Activated T-cell treated with anti-CD3 and anti-CD28 coated beads, Interleukin-2, amount 50 U/mL, for 4 hours (primary cell): ENCODE measurements around the gene RNASE1. TPM values are rescaled to one million over a fixed set of nuclear protein-coding genes. Genes with fewer than 3 reads are reported as not detected.
"Not testable (repeated sequence)": the region's sequence is repeated elsewhere in the genome, so short reads cannot be mapped to it uniquely, and the experiment has no call there.

Experiments used
- ATAC-seq, 2 donors: fragments of 200-7000 bp; cut with Tn5 transposase; one replicate each; pipeline ENCODE4 v1.10.0; 2021
- DNase-seq: peaks from one replicate; pipeline ENCODE4 v3.0.0-alpha.2; 2020
- H3K27me3 Mint-ChIP-seq: one replicate; pipeline ENCODE4 v1.8.0; 2021; ENCODE audit warnings: low read depth, mixed read lengths
- H3K36me3 Mint-ChIP-seq: one replicate; pipeline ENCODE4 v1.8.0; 2022; ENCODE audit warnings: mixed read lengths; ENCODE audit not compliant: insufficient read depth
- H3K4me1 Mint-ChIP-seq: one replicate; pipeline ENCODE4 v1.8.0; 2021; ENCODE audit warnings: low read depth, mixed read lengths
- H3K4me3 Mint-ChIP-seq: one replicate; pipeline ENCODE4 v1.8.0; 2021; ENCODE audit warnings: mild to moderate bottlenecking, moderate library complexity, mixed read lengths
- H3K9me3 Mint-ChIP-seq: one replicate; pipeline ENCODE4 v1.8.0; 2021; ENCODE audit warnings: mixed read lengths
- total RNA-seq, 3 donors: library from RNA; stranded (reverse); gene quantifications; one replicate each; pipeline ENCODE4 v1.2.1, GENCODE V29; 2021

The RNASE1 gene
- under 1 TPM; 0.40 to 0.78 (median 0.63) TPM for total RNA-seq

DNA sequence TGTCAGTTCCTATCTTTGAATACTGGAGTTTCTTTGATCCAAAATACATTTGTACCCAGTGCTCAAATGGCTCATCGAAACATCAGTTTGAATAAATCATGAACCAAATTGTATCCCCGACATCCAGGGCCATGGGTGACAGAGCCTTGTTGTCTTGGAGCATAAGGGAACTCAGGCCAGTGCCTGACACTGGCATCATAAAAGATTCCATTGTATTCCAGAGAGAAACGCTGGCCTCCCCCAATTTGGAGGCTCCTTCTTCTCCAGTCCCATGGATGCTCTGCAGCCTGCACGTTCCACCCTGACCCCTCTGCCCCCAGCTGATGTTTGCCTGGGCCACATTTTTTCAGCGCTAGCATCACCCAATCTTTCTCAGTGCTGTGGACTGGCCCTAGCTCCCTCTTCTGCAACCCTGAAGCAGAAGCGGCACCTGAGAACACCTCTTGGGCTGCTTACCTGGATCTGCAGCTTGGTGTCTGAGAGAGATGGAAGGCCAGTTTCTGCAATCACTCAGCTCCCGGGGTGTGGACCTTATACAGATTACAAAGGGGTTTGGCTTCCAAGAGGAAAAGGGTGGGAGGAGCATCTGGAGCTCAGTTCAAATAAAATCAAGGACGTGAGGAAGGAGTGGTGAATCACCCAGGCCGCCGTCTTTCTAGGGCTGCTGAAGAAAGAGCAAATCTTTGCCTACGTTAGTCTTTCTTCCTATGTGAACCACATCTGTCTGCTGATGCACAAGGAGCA, at the start of gene RNASE1:
RNASE1 (minus strand) TSS at position 504 of the 744 bp plus-strand sequence. CDS start 776 bp downstream, outside the sequence.
- Mint-ChIP-seq H3K4me3 (no peak within 1 kb of the TSS), H3K9me3 (no peaks in the 10 kb centered on the region), H3K4me1 (peaks cover 8% of the 10 kb centered on the region), H3K27me3 (peaks cover 10% of the 10 kb centered on the region), H3K36me3 (no peaks in the 10 kb centered on the region)
- DNase-seq: no peak
- ATAC-seq: no peak

DNA sequence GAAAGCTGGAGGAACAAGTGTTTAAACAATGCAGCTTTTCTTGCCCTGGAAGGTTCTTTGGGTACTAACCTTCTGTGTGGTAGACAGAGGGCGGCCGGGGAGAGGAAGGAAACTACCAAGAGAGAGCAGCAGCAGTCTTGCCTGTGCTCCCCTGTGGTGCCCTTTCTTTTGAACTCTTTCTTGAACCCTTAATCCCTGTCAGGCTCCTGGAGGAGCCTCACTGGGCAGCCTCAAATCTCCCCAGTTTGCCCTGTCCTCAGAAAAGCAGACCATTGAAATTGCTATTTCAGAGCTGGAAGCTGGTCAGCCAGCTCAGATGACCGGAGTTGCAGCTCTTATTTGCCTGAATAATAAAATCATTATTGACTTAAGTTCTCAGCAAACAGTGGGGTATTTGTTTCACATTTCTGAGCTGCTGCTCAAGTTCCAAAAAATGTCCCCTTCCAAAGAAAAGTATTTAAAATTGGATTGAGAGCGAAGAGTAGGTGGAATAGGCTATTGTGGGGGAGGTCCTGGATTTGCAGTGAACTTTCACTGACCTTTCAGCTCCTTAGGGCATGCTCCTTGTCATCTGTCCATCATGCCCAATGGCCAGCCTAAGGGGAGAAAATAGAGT, 46.4 kb upstream of the RNASE1 start:
- no peaks in the 10 kb centered on the region for H3K4me1 Mint-ChIP-seq
- H3K9me3 Mint-ChIP-seq: no peaks in the 10 kb centered on the region

DNA sequence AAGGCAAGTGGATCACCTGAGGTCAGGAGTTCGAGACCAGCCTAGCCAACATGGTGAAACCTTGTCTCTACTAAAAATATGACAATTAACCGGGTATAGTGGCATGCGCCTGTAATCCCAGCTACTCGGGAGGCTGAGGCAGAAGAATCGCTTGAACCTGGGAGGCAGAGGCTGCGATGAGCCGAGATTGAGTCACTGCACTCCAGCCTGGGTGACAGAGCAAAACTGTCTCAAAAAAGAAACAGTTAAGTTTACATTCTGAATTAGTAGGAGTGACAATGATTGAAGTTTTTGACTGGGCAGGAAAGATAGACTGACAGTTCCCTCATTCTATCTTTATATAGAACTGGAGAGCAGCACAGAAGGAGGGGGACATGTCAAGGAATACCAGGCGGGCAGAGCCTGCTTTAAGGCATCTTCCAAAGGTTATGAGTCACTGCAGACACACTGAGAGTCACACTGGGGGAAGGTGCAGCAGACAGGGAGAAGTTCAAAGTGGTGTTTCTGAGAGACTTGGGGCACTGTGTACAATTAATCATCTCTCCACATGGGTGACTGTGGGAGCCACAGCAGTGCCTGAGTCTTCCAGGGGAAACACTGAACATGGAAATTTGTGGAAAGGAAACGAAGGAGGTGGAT, 45.8 kb upstream of the RNASE1 start:
- Mint-ChIP-seq H3K36me3 (no peaks in the 10 kb centered on the region), H3K4me3 (no peak overlapping the region), H3K9me3 (no peaks in the 10 kb centered on the region), H3K4me1 (no peaks in the 10 kb centered on the region), H3K27me3 (peaks cover 3% of the 10 kb centered on the region)
- no peak for DNase-seq
- no peak for ATAC-seq

More for the DNA sequence above, 46.4 kb upstream of the RNASE1 start:
- Mint-ChIP-seq H3K36me3 (no peaks in the 10 kb centered on the region), H3K4me3 (no peak overlapping the region), H3K27me3 (peaks cover 3% of the 10 kb centered on the region)
- no peak for DNase-seq
- no peak for ATAC-seq

DNA sequence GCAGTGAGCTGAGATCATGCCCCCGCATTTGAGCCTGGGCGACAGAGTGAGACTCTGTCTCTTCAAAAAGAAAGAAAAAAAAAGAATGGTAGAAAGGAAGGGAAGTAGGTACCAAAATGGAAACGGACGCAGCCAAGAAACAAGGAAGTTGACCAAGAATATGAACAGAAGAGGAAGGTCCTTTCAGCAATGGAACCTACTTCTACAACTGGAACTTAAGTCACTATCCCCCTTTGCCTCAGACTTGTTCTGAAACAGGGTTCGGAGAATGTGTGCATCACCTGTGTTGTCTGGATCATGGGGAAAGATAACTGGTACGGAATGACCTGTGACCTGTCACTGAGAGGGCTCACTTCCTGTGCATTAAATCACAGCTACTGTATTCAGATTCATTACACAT, 43.9 kb upstream of the RNASE1 start:
- no peaks in the 10 kb centered on the region for H3K4me1 Mint-ChIP-seq
- no peak overlapping the region for H3K4me3 Mint-ChIP-seq
- DNase-seq: no peak

DNA sequence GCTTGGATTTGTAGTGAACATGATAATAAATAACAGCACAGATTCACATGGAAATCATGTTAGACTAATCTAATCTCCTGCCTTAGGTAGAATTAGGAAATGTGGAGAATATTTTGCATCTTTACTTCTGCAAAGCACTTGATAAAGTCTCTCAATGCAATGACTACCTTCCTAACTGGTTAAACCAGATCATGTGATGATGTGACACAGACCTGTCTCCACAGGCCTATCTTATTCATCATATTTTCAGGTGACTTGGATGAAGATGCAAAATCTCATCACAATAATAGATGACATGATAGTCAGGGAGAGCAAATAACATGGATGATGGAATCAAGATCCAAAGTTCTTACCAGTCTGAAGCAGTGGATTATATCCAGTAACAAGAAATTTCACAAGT, 38.5 kb upstream of the RNASE1 start:
- no peak for ATAC-seq
- DNase-seq: no peak
- H3K27me3 Mint-ChIP-seq: no peaks in the 10 kb centered on the region
- no peaks in the 10 kb centered on the region for H3K9me3 Mint-ChIP-seq
- H3K36me3 Mint-ChIP-seq: no peaks in the 10 kb centered on the region
- no peaks in the 10 kb centered on the region for H3K4me1 Mint-ChIP-seq
- no peak overlapping the region for H3K4me3 Mint-ChIP-seq

More for the DNA sequence above, 43.9 kb upstream of the RNASE1 start:
- no peaks in the 10 kb centered on the region for H3K36me3 Mint-ChIP-seq
- ATAC-seq: no peak
- peaks cover 3% of the 10 kb centered on the region for H3K27me3 Mint-ChIP-seq
- no peaks in the 10 kb centered on the region for H3K9me3 Mint-ChIP-seq

- Mint-ChIP-seq H3K9me3 (no peaks in the 10 kb centered on the region), H3K4me3 (no peak overlapping the region), H3K36me3 (no peaks in the 10 kb centered on the region), H3K4me1 (no peaks in the 10 kb centered on the region), H3K27me3 (no peaks in the 10 kb centered on the region)
- ATAC-seq: no peak
- DNase-seq: no peak
Measured at GRCh38 chr14:20837831-20838230, 35.2 kb upstream of the RNASE1 start.

- ATAC-seq: no peak
- Mint-ChIP-seq H3K4me3 (no peak overlapping the region), H3K27me3 (no peaks in the 10 kb centered on the region), H3K4me1 (no peaks in the 10 kb centered on the region), H3K36me3 (no peaks in the 10 kb centered on the region), H3K9me3 (no peaks in the 10 kb centered on the region)
- DNase-seq: no peak
Measured at GRCh38 chr14:20836668-20837338, 34.2 kb upstream of the RNASE1 start.

- Mint-ChIP-seq H3K27me3 (no peaks in the 10 kb centered on the region), H3K4me3 (no peak overlapping the region), H3K4me1 (no peaks in the 10 kb centered on the region), H3K36me3 (no peaks in the 10 kb centered on the region), H3K9me3 (no peaks in the 10 kb centered on the region)
- no peak for DNase-seq
- ATAC-seq: no peak
Measured at GRCh38 chr14:20834899-20835298, 32.3 kb upstream of the RNASE1 start.

- Mint-ChIP-seq H3K4me1 (peaks cover 2% of the 10 kb centered on the region), H3K36me3 (no peaks in the 10 kb centered on the region), H3K9me3 (no peaks in the 10 kb centered on the region), H3K4me3 (no peak overlapping the region), H3K27me3 (no peaks in the 10 kb centered on the region)
- DNase-seq (no peak), ATAC-seq (no peak)
Measured at GRCh38 chr14:20830831-20831230, 28.2 kb upstream of the RNASE1 start.

GRCh38 chr14:20828024-20828694, 25.5 kb upstream of the RNASE1 start:
- H3K4me1 Mint-ChIP-seq, H3K36me3 Mint-ChIP-seq, ATAC-seq, H3K9me3 Mint-ChIP-seq, DNase-seq, H3K4me3 Mint-ChIP-seq, H3K27me3 Mint-ChIP-seq: not testable (repeated sequence)

DNA sequence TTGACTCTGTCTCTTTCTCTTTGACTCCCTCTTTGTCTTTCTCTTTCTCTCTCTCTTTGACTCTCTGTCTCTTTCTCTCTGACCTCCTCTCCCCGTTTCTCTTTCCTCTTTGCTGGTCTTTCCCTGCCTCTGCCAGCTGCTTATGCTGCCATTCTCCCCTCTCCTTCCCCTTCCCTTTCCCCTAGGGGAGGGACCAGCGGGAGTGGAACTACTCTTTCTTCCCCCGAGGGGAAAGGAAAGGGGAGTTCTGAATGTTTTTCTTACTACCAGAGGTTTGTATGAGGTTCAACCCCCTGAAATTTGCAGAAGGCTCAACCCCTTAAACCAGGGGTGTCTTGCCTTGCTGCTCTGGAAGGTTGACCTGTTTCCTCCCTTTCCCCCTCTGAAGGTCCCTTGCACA, 24.7 kb upstream of the RNASE1 start:
- H3K27me3 Mint-ChIP-seq: peaks cover 3% of the 10 kb centered on the region
- peaks cover 2% of the 10 kb centered on the region for H3K4me1 Mint-ChIP-seq
- no peaks in the 10 kb centered on the region for H3K36me3 Mint-ChIP-seq
- ATAC-seq: no peak
- no peaks in the 10 kb centered on the region for H3K9me3 Mint-ChIP-seq
- no peak for DNase-seq
- H3K4me3 Mint-ChIP-seq: no peak overlapping the region

DNA sequence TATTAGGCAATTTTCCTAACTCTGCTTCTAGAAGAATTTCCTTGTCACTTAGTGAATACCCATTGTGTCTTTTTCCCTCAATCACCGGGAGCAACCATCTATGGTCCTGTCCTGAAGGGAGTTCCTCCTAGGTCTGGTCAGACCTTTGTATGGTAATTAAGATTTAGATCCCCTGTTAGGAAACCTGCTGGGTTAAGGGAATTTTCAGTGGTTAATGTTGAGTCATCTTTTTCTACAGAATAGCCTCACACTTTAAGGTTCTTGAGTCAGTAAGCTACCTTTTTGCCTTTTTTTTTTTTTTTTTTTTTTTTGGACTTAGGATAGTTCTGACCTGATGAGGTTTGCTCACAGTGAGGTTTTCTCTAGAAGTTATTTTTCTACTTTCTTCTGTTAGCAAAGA, 24.0 kb upstream of the RNASE1 start:
- H3K36me3 Mint-ChIP-seq, H3K27me3 Mint-ChIP-seq, ATAC-seq, H3K4me3 Mint-ChIP-seq, DNase-seq, H3K4me1 Mint-ChIP-seq, H3K9me3 Mint-ChIP-seq: not testable (repeated sequence)

DNA sequence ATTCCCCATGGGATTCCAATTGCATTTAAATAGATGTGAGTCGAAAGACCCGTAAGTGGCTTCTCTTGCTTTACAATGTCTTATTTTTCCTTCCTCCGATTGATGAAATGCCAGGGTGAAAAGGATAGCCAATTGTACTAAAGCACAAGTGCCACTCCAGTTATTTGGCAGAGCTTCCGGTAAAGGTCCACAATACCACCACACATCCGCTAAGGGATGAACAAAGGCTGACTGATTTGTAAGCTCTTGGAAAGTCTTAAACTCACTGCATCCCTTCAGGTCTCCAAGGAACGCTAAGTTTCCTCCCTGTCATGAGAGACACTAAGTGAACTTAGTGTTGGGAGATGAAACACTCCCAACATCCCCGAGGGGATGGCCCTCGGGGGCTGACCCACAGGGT, 21.2 kb upstream of the RNASE1 start:
- H3K9me3 Mint-ChIP-seq: no peaks in the 10 kb centered on the region
- no peak for ATAC-seq
- DNase-seq: no peak
- peaks cover 2% of the 10 kb centered on the region for H3K4me1 Mint-ChIP-seq
- H3K36me3 Mint-ChIP-seq: no peaks in the 10 kb centered on the region
- peaks cover 5% of the 10 kb centered on the region for H3K27me3 Mint-ChIP-seq
- no peak overlapping the region for H3K4me3 Mint-ChIP-seq

GRCh38 chr14:20821521-20822108, 19.0 kb upstream of the RNASE1 start:
- not testable (repeated sequence) for DNase-seq

More at GRCh38 chr14:20821521-20822108, 19.0 kb upstream of the RNASE1 start:
- not testable (repeated sequence) for H3K4me3 Mint-ChIP-seq, H3K4me1 Mint-ChIP-seq, ATAC-seq, H3K27me3 Mint-ChIP-seq, H3K36me3 Mint-ChIP-seq, H3K9me3 Mint-ChIP-seq
